Kidney epithelial cell (primary cell): ENCODE data around the gene IQSEC1. TPM values are rescaled to one million over a fixed set of nuclear protein-coding genes. Genes with fewer than 3 reads are reported as not detected.

Source experiments
- DNase-seq: peaks from one replicate; pipeline ENCODE4 v3.0.0-alpha.2; 2010; ENCODE audit warnings: low read depth
- H3K27me3 ChIP-seq: 2 replicates; pipeline ENCODE4 v1.6.0; 2011; ENCODE audit warnings: low read length; ENCODE audit not compliant: control insufficient read depth, insufficient read depth
- H3K36me3 ChIP-seq: 2 replicates; pipeline ENCODE4 v1.5.1; 2011; ENCODE audit warnings: low read length; ENCODE audit not compliant: control insufficient read depth, insufficient read depth
- H3K4me3 ChIP-seq: 2 replicates; pipeline ENCODE4 v1.5.1; 2011; ENCODE audit warnings: low read depth, mild to moderate bottlenecking, control low read depth, low read length
- CTCF ChIP-seq: IDR thresholded peaks from 2 replicates; pipeline ENCODE4 v1.5.1; 2011; ENCODE audit warnings: mild to moderate bottlenecking, moderate library complexity, low read length, control low read depth, inconsistent platforms; ENCODE audit not compliant: insufficient read depth, poor library complexity, severe bottlenecking
- total RNA-seq: library from RNA; depleted of rRNA; stranded (reverse); fragments of >200 nt; gene quantifications from 2 replicates; pipeline ENCODE4 v1.2.3, GENCODE V29; 2015

IQSEC1 gene
- total RNA-seq, 1 donor from 2014 or later, result 14.9 TPM

- TF ChIP-seq CTCF, result no peak
- Histone ChIP-seq H3K4me3 (no peak overlapping the region), H3K27me3 (no peaks in the 10 kb centered on the region), H3K36me3 (no peaks in the 10 kb centered on the region)
- no peak for DNase-seq
These were observed 55.7 kb downstream of the IQSEC1 start for GRCh38 chr3:13017361-13018042.

GRCh38 chr3:13016721-13017255 is 56.4 kb downstream of the IQSEC1 start:
- no peak for DNase-seq
- H3K27me3 ChIP-seq, result no peaks in the 10 kb centered on the region
- no peaks in the 10 kb centered on the region for H3K36me3 ChIP-seq
- TF ChIP-seq CTCF, result no peak
- no peak overlapping the region for H3K4me3 ChIP-seq

- no peaks in the 10 kb centered on the region for H3K36me3 ChIP-seq
- no peak for DNase-seq
- no peak for TF ChIP-seq CTCF
- H3K27me3 ChIP-seq, result no peaks in the 10 kb centered on the region
- no peak overlapping the region for H3K4me3 ChIP-seq
These were observed 57.0 kb downstream of the IQSEC1 start for GRCh38 chr3:13016083-13016720.

- Histone ChIP-seq H3K4me3 (no peak overlapping the region), H3K36me3 (no peaks in the 10 kb centered on the region), H3K27me3 (no peaks in the 10 kb centered on the region)
- no peak for TF ChIP-seq CTCF
- no peak for DNase-seq
These were observed 57.7 kb downstream of the IQSEC1 start for GRCh38 chr3:13015286-13016082.

GRCh38 chr3:13014755-13015285 is 58.4 kb downstream of the IQSEC1 start:
- H3K36me3 ChIP-seq, result no peaks in the 10 kb centered on the region
- no peak for TF ChIP-seq CTCF
- H3K27me3 ChIP-seq, result no peaks in the 10 kb centered on the region
- no peak overlapping the region for H3K4me3 ChIP-seq
- DNase-seq, result no peak
